22Rv1 (cell line): ENCODE results near the gene FICD.

Source experiments
- H3K27ac ChIP-seq: fragments of 450-650 bp; 2 replicates; pipeline ENCODE4 v1.5.1; 2017
- CTCF ChIP-seq: fragments of 450-650 bp; IDR thresholded peaks from 2 replicates; pipeline ENCODE4 v1.5.1; 2017; ENCODE audit warnings: mild to moderate bottlenecking
- ZFX ChIP-seq: fragments of 450-650 bp; IDR thresholded peaks from 2 replicates; pipeline ENCODE4 v1.6.1; 2017; ENCODE audit warnings: antibody characterized with exemption, borderline replicate concordance

FICD gene

DNA sequence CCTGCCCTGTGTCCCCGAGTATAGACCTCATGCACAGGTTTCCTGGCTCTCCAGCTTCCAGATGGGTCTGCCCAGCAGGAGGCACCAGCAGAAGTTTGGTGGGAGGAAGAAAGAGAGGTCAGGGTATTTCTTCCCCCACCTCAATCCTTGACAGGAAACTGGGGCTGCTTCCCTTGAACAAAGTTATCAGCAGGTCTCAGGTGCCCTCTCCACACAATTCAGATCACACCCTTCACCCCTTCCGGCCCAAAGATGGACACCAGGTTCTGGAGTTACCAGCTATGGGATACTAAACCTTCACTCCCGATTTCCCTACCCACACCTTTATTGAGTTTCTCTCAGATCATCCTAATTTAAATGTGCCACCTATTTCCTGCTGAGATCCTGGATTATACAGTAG lies 44.7 kb downstream of the FICD start:
- H3K27ac ChIP-seq, result no peak overlapping the region; the same call in 1 of the 2 replicates

DNA sequence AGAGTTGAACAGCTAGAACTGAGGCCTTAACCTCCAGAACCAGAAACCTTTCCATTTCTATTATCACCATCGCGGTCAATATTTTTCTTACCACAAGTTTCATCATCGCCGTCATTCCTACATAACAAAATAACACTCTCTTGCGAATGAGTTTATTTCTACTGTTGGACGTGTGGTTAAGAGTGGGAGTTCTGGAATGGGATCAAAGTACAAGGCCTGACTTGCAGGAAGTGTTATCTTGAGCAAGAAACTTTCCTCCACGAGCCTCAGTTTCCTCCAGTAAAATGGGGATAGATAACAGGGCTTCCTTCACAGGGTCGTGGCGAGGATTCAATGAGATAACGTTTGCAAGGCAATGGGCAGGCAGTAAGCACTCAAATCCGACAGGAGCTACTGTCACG lies 45.2 kb downstream of the FICD start:
- TF ChIP-seq ZFX, result no peak
- TF ChIP-seq CTCF, result no peak
- peak overlapping the region; percentile 88 for H3K27ac ChIP-seq

More for the DNA sequence above, 44.7 kb downstream of the FICD start:
- TF ChIP-seq CTCF, result no peak
- no peak for TF ChIP-seq ZFX

- peak within 1 kb of the TSS; percentile 88 for H3K27ac ChIP-seq
- TF ChIP-seq CTCF (no peak), ZFX (no peak)
Observed at GRCh38 chr12:108560752-108561719, 46.0 kb downstream of the FICD start, which contains the start of gene SART3. Gene SART3, minus strand, starts transcription at chr12:108561173. Its CDS starts 19 bp downstream, at chr12:108561154.

GRCh38 chr12:108561852-108562347 lies 46.8 kb downstream of the FICD start:
- peak overlapping the region; percentile 88 for H3K27ac ChIP-seq
- TF ChIP-seq CTCF (no peak), ZFX (no peak)

DNA sequence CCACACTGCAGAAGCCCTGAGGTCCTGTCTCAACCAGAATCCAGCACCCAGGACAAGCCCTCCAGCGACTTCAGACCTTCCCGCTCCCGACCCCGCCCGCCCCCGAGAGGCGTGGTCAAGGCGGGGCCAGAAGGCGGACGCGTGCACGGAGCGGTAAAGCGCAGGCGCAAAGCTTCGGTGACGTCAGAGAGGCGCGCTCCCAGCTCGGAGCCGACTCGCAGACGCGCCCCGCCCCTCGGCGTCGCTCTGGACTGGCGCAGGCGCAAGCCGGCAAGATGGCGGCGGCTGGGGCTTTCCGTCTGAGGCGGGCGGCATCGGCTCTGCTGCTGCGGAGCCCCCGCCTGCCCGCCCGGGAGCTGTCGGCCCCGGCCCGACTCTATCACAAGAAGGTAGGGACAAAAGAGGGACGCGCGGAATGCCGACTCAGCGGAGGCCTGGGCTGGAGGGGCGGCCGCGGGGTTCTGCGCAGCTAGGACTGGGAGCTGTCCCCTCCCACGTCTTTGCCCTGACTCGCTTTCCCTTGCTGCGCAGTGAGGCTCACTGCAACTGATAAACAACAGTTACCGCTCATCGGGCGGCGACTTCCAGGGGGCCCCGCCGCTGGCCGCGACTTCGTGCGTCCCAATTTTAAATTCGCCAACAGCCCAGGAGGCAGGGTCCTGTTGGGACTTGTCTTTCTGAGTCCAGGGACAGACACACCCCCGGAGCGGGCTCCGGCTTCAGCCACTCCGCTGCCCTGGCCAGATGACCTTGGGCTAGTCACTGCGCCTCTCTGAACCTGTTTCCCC lies 47.5 kb downstream of the FICD start, which contains the start of gene ISCU:
TSS of gene ISCU (plus strand) at position 249 of the 788 bp plus-strand sequence. CDS start at position 276, 27 bp downstream.
- TF ChIP-seq ZFX (no peak), CTCF (no peak)
- peak within 1 kb of the TSS; percentile 88 for H3K27ac ChIP-seq

GRCh38 chr12:108563136-108563803 lies 48.2 kb downstream of the FICD start:
- H3K27ac ChIP-seq, result peak overlapping the region; percentile 88
- TF ChIP-seq ZFX, result no peak
- peak; percentile 95 for TF ChIP-seq CTCF
